Measurements from ENCODE around the gene PPP1R12B.
A peak's percentile ranks its signal among the peaks of the same experiment; 100 is the strongest.
"Not testable (repeated sequence)": the region's sequence is repeated elsewhere in the genome, so short reads cannot be mapped to it uniquely, and the experiment has no call there.

The PPP1R12B gene

GRCh38 chr1:202483362-202483761 lies 134.9 kb downstream of the PPP1R12B start:
- not testable (repeated sequence) for DNase-seq (ENCODE audit: low spot score)

GRCh38 chr1:202484032-202484431 lies 135.5 kb downstream of the PPP1R12B start:
- DNase-seq (ENCODE audit: low spot score): peak; percentile 19

GRCh38 chr1:202484820-202485219 lies 136.3 kb downstream of the PPP1R12B start:
- not testable (repeated sequence) for DNase-seq (ENCODE audit: low spot score)

- peak; percentile 78 for DNase-seq (ENCODE audit: low spot score)
These were observed 139.7 kb downstream of the PPP1R12B start for GRCh38 chr1:202488178-202488649.

- not testable (repeated sequence) for DNase-seq (ENCODE audit: low spot score)
These were observed 140.6 kb downstream of the PPP1R12B start for GRCh38 chr1:202489101-202489500.

- DNase-seq (ENCODE audit: low spot score): not testable (repeated sequence)
These were observed 144.6 kb downstream of the PPP1R12B start for GRCh38 chr1:202493112-202493511.

- no peak for DNase-seq (ENCODE audit: low spot score)
These were observed 150.0 kb downstream of the PPP1R12B start for GRCh38 chr1:202498542-202498941.

- not testable (repeated sequence) for DNase-seq (ENCODE audit: low spot score)
These were observed 151.5 kb downstream of the PPP1R12B start for GRCh38 chr1:202499997-202500396.

GRCh38 chr1:202501281-202501680 lies 152.8 kb downstream of the PPP1R12B start:
- DNase-seq (ENCODE audit: low spot score): peak; percentile 12

- DNase-seq (ENCODE audit: low spot score): no peak
These were observed 156.9 kb downstream of the PPP1R12B start for GRCh38 chr1:202505356-202505755.

GRCh38 chr1:202505880-202506575 lies 157.5 kb downstream of the PPP1R12B start:
- DNase-seq (ENCODE audit: low spot score): not testable (repeated sequence)

GRCh38 chr1:202508863-202509262 lies 160.4 kb downstream of the PPP1R12B start:
- DNase-seq (ENCODE audit: low spot score): not testable (repeated sequence)

GRCh38 chr1:202513875-202514274 lies 165.4 kb downstream of the PPP1R12B start:
- not testable (repeated sequence) for DNase-seq (ENCODE audit: low spot score)

- no peak for DNase-seq (ENCODE audit: low spot score)
These were observed 168.0 kb downstream of the PPP1R12B start for GRCh38 chr1:202516434-202516877.

GRCh38 chr1:202517146-202517545 lies 168.6 kb downstream of the PPP1R12B start:
- not testable (repeated sequence) for DNase-seq (ENCODE audit: low spot score)

- not testable (repeated sequence) for DNase-seq (ENCODE audit: low spot score)
These were observed 169.7 kb downstream of the PPP1R12B start for GRCh38 chr1:202518180-202518579.

GRCh38 chr1:202518905-202519304 lies 170.4 kb downstream of the PPP1R12B start:
- DNase-seq (ENCODE audit: low spot score): not testable (repeated sequence)

GRCh38 chr1:202520129-202520856 lies 171.8 kb downstream of the PPP1R12B start:
- DNase-seq (ENCODE audit: low spot score): not testable (repeated sequence)

GRCh38 chr1:202520857-202521216 lies 172.3 kb downstream of the PPP1R12B start:
- not testable (repeated sequence) for DNase-seq (ENCODE audit: low spot score)

- DNase-seq (ENCODE audit: low spot score): not testable (repeated sequence)
These were observed 173.0 kb downstream of the PPP1R12B start for GRCh38 chr1:202521484-202521883.

GRCh38 chr1:202521886-202522285 lies 173.4 kb downstream of the PPP1R12B start:
- no peak for DNase-seq (ENCODE audit: low spot score)

- not testable (repeated sequence) for DNase-seq (ENCODE audit: low spot score)
These were observed 177.6 kb downstream of the PPP1R12B start for GRCh38 chr1:202526056-202526455.
